Astrocyte (in vitro differentiated cells and primary cell): Measurements from ENCODE around the gene DCP2. TPM values are rescaled to one million over a fixed set of nuclear protein-coding genes. Genes with fewer than 3 reads are reported as not detected.

Source experiments
- DNase-seq: peaks from one replicate; pipeline ENCODE4 v3.0.0-alpha.2; 2010; ENCODE audit warnings: low read depth
- FAIRE-seq: peaks from 2 replicates; lab custom pipeline; 2011; peaks lifted over from hg19 to GRCh38; lab: Jason Lieb, UNC
- H2AFZ ChIP-seq: 2 replicates; pipeline ENCODE4 v1.6.0; 2012; ENCODE audit warnings: low read depth, low read length, inconsistent platforms
- H3K27ac ChIP-seq: 2 replicates; pipeline ENCODE4 v1.5.1; 2011; ENCODE audit warnings: low read depth, low read length, inconsistent platforms
- H3K27me3 ChIP-seq: 2 replicates; pipeline ENCODE4 v1.6.0; 2011; ENCODE audit warnings: low read length, inconsistent platforms; ENCODE audit not compliant: insufficient read depth
- H3K36me3 ChIP-seq: 2 replicates; pipeline ENCODE4 v1.5.1; 2011; ENCODE audit warnings: low read length, inconsistent platforms; ENCODE audit not compliant: insufficient read depth
- H3K4me1 ChIP-seq: 2 replicates; pipeline ENCODE4 v1.5.1; 2011; ENCODE audit warnings: low read length, inconsistent platforms; ENCODE audit not compliant: insufficient read depth
- H3K4me2 ChIP-seq: 2 replicates; pipeline ENCODE4 v1.6.0; 2012; ENCODE audit warnings: low read length, inconsistent platforms
- H3K4me3 ChIP-seq: 2 replicates; pipeline ENCODE4 v1.5.1; 2011; ENCODE audit warnings: low read depth, mild to moderate bottlenecking, low read length, inconsistent platforms; ENCODE audit not compliant: insufficient read depth
- H3K79me2 ChIP-seq: 2 replicates; pipeline ENCODE4 v1.6.0; 2012; ENCODE audit warnings: mild to moderate bottlenecking, low read length, inconsistent platforms; ENCODE audit not compliant: insufficient read depth
- H3K9ac ChIP-seq: 2 replicates; pipeline ENCODE4 v1.6.0; 2012; ENCODE audit warnings: mild to moderate bottlenecking, low read length, inconsistent platforms
- H3K9me3 ChIP-seq: 2 replicates; pipeline ENCODE4 v1.5.1; 2012; ENCODE audit warnings: low read depth, mild to moderate bottlenecking, low read length, inconsistent platforms; ENCODE audit not compliant: insufficient read depth
- H4K20me1 ChIP-seq: 2 replicates; pipeline ENCODE4 v1.6.0; 2012; ENCODE audit warnings: low read length, inconsistent platforms; ENCODE audit not compliant: insufficient read depth
- H3K27ac Mint-ChIP-seq: one replicate; pipeline ENCODE4 v1.8.0; 2021; ENCODE audit warnings: mild to moderate bottlenecking, mixed read lengths; ENCODE audit not compliant: unreplicated experiment
- H3K27me3 Mint-ChIP-seq: one replicate; pipeline ENCODE4 v1.8.0; 2021; ENCODE audit warnings: low read depth, mixed read lengths; ENCODE audit not compliant: unreplicated experiment
- H3K36me3 Mint-ChIP-seq: one replicate; pipeline ENCODE4 v1.8.0; 2021; ENCODE audit warnings: low read depth, mixed read lengths; ENCODE audit not compliant: unreplicated experiment
- H3K4me1 Mint-ChIP-seq: one replicate; pipeline ENCODE4 v1.8.0; 2021; ENCODE audit warnings: low read depth, mixed read lengths; ENCODE audit not compliant: unreplicated experiment
- H3K4me3 Mint-ChIP-seq: one replicate; pipeline ENCODE4 v1.8.0; 2021; ENCODE audit warnings: mild to moderate bottlenecking, moderate library complexity, mixed read lengths; ENCODE audit not compliant: unreplicated experiment
- H3K9me3 Mint-ChIP-seq: one replicate; pipeline ENCODE4 v1.8.0; 2021; ENCODE audit warnings: mild to moderate bottlenecking, mixed read lengths; ENCODE audit not compliant: unreplicated experiment
- CTCF ChIP-seq: IDR thresholded peaks from 2 replicates; pipeline ENCODE4 v1.5.1; 2011; ENCODE audit warnings: low read depth, mild to moderate bottlenecking, inconsistent platforms, low read length, moderate library complexity; ENCODE audit not compliant: insufficient read depth
- EZH2 ChIP-seq: IDR thresholded peaks from 2 replicates; pipeline ENCODE4 v1.6.1; 2012; ENCODE audit warnings: mild to moderate bottlenecking, low read length, inconsistent platforms; ENCODE audit not compliant: insufficient read depth
- total RNA-seq: library from RNA; stranded (reverse); gene quantifications from 2 replicates; pipeline ENCODE4 v1.2.1, GENCODE V29; 2021

The DCP2 gene
- total RNA-seq, 1 donor from 2014 or later, result 48.9 TPM

DNA sequence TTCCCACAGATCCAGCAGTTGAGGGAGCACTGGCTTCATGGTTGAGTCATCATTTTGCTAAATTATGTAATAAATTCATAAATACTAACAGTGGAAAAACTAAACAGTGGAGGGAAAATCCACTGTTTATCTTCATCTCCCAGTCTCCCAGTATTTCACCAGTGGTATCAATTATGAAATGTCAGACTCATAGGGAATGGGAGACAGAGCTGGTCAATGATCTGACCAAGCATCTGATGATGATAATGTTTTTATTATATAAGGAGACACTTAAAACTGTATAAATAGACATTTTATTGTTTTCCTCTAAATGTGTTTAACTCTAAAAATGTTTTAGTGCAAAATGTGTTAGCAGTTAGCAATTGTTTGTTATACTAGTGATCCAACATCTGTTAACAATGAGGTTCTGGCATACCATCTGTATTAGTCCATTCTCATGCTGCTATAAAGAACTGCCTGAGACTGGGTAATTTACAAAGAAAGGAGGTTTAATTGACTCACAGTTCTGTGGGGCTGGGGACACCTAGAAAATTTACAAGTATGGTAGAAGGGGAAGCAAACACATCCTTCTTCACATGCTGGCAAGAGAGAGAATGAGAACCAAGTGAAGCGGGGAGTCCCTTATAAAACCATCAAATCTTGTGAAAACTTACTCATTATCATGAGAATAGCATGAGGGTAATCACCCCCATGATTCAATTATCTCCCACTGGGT is 42.8 kb upstream of the DCP2 start:
- H3K36me3 Mint-ChIP-seq, result no peaks in the 10 kb centered on the region
- no peak for TF ChIP-seq EZH2
- TF ChIP-seq CTCF, result no peak
- Histone ChIP-seq H3K9ac (no peak overlapping the region), H3K9me3 (no peaks in the 10 kb centered on the region), H3K79me2 (no peaks in the 10 kb centered on the region), H2AFZ (no peak overlapping the region), H3K27me3 (no peaks in the 10 kb centered on the region), H3K4me3 (no peak overlapping the region), H3K4me1 (peaks cover 6% of the 10 kb centered on the region), H3K27ac (no peak overlapping the region), H4K20me1 (no peaks in the 10 kb centered on the region), H3K36me3 (no peaks in the 10 kb centered on the region), H3K4me2 (peak overlapping the region; percentile 17)
- peak; percentile 70 for DNase-seq
- no peaks in the 10 kb centered on the region for H3K9me3 Mint-ChIP-seq
- peaks cover 3% of the 10 kb centered on the region for H3K4me1 Mint-ChIP-seq
- no peak overlapping the region for H3K27ac Mint-ChIP-seq
- no peak for FAIRE-seq
- no peaks in the 10 kb centered on the region for H3K27me3 Mint-ChIP-seq
- H3K4me3 Mint-ChIP-seq, result no peak overlapping the region

GRCh38 chr5:112934366-112934663 is 42.3 kb upstream of the DCP2 start:
- Histone ChIP-seq H3K4me3 (no peak overlapping the region), H4K20me1 (no peaks in the 10 kb centered on the region), H3K9ac (no peak overlapping the region), H3K4me1 (peaks cover 4% of the 10 kb centered on the region), H3K36me3 (no peaks in the 10 kb centered on the region), H3K27me3 (no peaks in the 10 kb centered on the region), H3K79me2 (no peaks in the 10 kb centered on the region), H2AFZ (no peak overlapping the region), H3K9me3 (no peaks in the 10 kb centered on the region), H3K4me2 (peak overlapping the region; percentile 17), H3K27ac (no peak overlapping the region)
- H3K4me1 Mint-ChIP-seq, result peaks cover 3% of the 10 kb centered on the region
- DNase-seq (no peak), FAIRE-seq (no peak)
- H3K27me3 Mint-ChIP-seq, result no peaks in the 10 kb centered on the region
- no peak overlapping the region for H3K4me3 Mint-ChIP-seq
- no peaks in the 10 kb centered on the region for H3K36me3 Mint-ChIP-seq
- TF ChIP-seq EZH2, result no peak
- H3K9me3 Mint-ChIP-seq, result no peaks in the 10 kb centered on the region
- H3K27ac Mint-ChIP-seq, result no peak overlapping the region

- Histone ChIP-seq H3K4me2 (no peak overlapping the region), H3K36me3 (no peaks in the 10 kb centered on the region), H3K27me3 (no peaks in the 10 kb centered on the region), H3K4me3 (no peak overlapping the region), H3K9ac (no peak overlapping the region), H3K27ac (no peak overlapping the region), H3K79me2 (no peaks in the 10 kb centered on the region), H3K9me3 (no peaks in the 10 kb centered on the region), H3K4me1 (peaks cover 3% of the 10 kb centered on the region), H4K20me1 (no peaks in the 10 kb centered on the region), H2AFZ (no peak overlapping the region)
- H3K36me3 Mint-ChIP-seq, result no peaks in the 10 kb centered on the region
- TF ChIP-seq EZH2 (no peak), CTCF (no peak)
- no peaks in the 10 kb centered on the region for H3K9me3 Mint-ChIP-seq
- no peaks in the 10 kb centered on the region for H3K27me3 Mint-ChIP-seq
- H3K27ac Mint-ChIP-seq, result no peak overlapping the region
- no peak for DNase-seq
- H3K4me1 Mint-ChIP-seq, result no peaks in the 10 kb centered on the region
- H3K4me3 Mint-ChIP-seq, result no peak overlapping the region
- FAIRE-seq, result no peak
Observed at GRCh38 chr5:112935675-112936074, 40.9 kb upstream of the DCP2 start.
